HG02623 (cell line): ENCODE measurements around the gene HERPUD1.
"Not testable (repeated sequence)": the region's sequence is repeated elsewhere in the genome, so short reads cannot be mapped to it uniquely, and the experiment has no call there.

Source experiments
- ATAC-seq: cut with Tn5 transposase; IDR thresholded peaks from one replicate; pipeline ENCODE4 v1.9.1; 2021; ENCODE audit warnings: moderate library complexity; ENCODE audit not compliant: unreplicated experiment

HERPUD1 gene, protein sequence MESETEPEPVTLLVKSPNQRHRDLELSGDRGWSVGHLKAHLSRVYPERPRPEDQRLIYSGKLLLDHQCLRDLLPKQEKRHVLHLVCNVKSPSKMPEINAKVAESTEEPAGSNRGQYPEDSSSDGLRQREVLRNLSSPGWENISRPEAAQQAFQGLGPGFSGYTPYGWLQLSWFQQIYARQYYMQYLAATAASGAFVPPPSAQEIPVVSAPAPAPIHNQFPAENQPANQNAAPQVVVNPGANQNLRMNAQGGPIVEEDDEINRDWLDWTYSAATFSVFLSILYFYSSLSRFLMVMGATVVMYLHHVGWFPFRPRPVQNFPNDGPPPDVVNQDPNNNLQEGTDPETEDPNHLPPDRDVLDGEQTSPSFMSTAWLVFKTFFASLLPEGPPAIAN

GRCh38 chr16:56931892-56932720, at the start of gene HERPUD1:
Gene HERPUD1 (plus strand): TSS chr16:56932142. CDS start chr16:56932245, 103 bp downstream.
- ATAC-seq: peak; percentile 87

DNA sequence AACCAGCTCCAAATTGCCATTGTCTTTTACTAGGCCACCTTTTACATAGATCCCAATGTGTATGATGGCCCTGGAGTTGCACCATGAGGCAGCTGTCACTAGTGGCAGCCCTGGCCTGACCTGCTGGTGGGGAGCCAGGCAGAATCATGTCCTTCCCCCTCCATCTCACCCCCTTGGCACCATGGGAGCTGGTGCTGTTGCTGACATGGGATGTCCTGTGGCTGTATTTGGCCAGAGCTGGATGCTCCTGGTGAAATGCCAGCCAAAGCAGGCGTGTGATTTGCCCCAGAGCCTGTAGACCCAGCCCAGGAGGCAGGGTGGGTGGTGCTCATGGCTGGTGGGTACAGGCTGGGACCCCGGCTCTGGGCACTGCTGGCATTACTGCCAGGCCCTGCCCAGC, 48.4 kb upstream of the HERPUD1 start:
- ATAC-seq: no peak

- ATAC-seq: no peak
Measured at GRCh38 chr16:56884026-56884582, 47.8 kb upstream of the HERPUD1 start.

GRCh38 chr16:56884929-56885328, 47.0 kb upstream of the HERPUD1 start:
- not testable (repeated sequence) for ATAC-seq

DNA sequence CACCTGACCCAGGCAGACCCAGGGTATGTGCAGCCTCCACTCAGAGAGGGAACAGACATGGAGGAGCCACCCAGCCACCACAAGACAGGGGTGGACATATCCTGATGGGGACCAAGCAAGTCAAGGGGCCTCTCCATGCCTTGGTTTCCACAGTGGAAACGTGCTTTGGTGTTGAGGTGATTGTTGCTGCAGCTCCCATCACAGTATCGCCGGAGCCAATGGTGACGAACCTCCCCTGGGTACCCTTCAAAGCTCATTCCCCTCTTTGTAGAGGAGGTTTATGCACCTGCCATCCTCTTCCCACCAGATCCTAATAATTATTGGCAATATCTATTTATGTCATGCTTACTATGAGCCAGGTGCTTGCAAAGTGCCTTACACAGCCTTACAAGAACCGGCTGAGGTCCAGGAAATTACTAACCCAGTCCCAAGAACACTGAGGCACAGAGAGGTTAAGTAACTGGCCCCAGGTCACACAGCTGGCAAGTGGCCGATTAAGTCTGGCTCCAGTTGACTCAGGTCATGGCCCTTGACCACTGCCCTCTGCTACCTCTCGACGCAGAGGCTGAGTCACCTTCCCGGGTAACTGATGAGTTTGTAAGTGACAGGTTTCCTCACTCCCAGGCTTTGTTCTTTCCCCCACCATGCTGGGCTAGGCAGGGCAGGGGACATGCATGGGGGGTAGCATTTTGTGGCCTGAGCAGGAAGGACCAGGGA, 46.3 kb upstream of the HERPUD1 start:
- ATAC-seq: no peak

DNA sequence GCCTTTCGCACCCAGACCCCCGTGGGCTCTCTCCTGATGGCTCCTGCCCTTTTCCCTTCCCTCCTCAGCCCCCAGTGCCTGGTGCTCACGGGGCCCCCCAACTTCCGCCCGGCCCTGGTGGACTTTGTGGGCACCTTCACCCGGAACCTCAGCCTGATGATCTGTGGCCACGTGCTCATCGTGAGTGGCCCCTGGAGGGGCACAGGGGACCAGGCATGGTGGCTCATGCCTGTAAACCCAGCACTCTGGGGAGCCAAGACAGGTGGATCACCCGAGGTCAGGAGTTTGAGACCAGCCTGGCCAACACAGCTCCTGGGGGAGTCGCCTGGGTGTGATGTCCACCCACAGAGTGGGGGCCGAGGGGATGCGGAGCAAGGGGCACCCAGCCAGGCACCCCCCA, 45.6 kb upstream of the HERPUD1 start:
- no peak for ATAC-seq

GRCh38 chr16:56886826-56887225, 45.1 kb upstream of the HERPUD1 start:
- ATAC-seq: no peak

DNA sequence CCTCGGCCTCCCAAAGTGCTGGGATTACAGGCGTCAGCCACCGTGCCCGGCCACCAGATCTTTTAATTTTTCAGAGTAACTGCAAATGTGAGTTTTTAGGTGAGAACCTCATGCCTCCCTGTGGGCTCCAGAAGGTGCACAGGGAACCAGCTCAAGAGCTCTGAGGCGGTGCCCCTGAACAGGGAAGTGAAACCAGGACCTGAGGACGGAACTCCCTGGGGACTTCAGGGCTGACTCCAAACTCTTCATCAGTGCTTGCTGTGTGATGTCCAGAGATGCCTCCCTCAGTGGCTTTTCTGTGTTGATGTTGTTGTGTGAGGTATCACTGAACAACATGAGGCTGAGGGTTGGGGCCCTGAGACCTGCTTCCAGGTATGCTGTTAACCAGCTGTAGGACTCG, 43.1 kb upstream of the HERPUD1 start:
- peak; percentile 53 for ATAC-seq

GRCh38 chr16:56889206-56889605, 42.7 kb upstream of the HERPUD1 start:
- ATAC-seq: no peak

DNA sequence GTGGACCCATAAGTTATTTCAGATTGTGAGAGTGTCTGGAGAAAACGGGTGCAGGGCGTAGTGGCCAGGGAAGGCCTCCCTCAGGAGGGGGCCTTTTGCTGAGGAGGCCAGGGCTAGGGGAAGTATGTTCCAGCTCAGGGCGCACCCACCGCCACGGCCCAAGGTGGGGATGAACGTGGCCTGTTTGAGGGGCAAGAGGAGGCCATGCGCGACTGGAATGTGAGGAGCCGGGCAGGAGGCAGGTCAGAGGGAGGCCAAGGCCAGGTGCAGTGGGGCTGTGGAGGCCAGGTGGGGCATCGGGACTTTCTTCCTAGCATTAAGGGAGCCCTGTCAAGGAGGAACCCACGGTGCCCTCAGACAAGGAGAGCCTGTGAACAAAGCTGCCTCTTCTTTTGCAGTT, 40.3 kb upstream of the HERPUD1 start:
- no peak for ATAC-seq

GRCh38 chr16:56892705-56893104, 39.2 kb upstream of the HERPUD1 start:
- ATAC-seq: no peak

GRCh38 chr16:56894331-56894917, 37.5 kb upstream of the HERPUD1 start:
- no peak for ATAC-seq

- ATAC-seq: no peak
Measured at GRCh38 chr16:56895813-56896212, 36.1 kb upstream of the HERPUD1 start.

DNA sequence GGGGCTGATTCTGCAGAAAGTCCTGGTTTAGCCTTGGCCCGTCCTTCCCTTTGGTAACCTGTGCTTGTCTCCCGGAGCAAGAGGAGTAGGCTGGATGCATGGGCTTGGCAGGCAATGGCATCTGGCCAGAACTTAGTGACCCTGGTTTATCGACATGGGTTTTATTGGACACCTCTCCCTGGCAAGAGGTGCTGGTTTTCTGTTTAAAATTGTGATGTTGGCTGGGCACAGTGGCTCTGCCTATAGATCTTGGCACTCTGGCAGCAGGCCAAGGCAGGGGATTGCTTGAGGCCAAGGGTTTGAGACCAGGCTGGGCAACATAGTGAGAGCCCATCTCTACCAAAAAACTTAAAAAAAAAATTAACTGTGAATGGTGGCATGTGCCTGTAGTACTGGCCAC, 35.7 kb upstream of the HERPUD1 start:
- no peak for ATAC-seq

DNA sequence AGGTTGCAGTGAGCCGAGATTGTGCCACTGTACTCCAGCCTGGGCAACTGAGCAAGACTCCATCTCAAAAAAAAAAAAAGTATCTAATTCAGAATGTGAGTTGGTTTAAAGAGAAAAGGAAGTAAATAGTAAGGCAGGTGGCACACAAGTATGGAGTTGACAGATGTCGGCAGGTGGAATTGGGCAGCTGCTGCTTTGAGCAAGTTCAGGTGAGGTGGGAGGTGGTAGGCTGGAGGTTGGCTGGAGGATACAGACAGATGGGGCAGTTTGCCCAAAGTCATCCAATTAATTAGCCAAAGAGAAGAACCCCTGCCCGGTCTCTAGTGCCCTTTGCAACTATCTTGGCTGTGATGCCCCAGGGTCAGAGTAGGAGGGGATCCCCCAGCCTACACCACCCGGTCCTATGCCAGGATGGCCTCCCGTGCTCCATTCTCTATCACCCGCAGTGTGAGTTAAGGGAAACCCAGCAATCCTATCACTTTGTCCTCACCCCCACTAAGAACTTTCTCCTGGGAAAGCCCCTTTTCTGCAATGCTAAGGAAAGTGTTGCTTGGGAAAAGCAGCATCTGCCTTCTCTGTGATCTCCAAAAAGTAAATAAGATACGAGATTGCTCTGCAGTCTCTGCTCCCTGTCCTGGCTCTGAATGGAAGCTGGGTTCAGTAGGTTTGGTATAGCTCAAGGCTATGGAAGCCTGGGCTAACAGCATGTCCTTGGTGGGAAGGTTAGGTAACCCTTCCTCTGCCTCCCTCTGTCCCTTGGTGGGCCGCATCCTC, 34.7 kb upstream of the HERPUD1 start:
- no peak for ATAC-seq

DNA sequence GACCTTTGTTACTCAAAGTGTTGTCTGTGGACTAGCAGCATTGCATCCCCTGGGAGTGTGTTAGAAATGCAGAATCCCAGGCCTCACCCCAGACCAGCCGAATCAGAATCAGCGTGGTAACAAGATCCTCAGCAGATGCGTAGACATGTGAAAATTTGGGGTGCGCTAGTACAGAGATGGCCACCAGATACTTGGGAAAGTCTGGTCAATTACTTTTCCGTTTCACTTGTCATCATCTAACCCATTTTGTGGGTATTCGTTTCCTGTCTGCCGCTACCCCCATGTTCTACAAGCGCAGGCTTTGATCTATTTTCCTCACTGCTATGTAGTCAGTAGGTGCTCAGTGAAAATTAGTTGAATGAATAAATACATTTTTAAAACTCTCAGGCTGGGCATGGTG, 33.1 kb upstream of the HERPUD1 start:
- no peak for ATAC-seq

GRCh38 chr16:56903866-56904265, 28.1 kb upstream of the HERPUD1 start:
- no peak for ATAC-seq

- ATAC-seq: no peak
Measured at GRCh38 chr16:56907401-56907800, 24.5 kb upstream of the HERPUD1 start.

DNA sequence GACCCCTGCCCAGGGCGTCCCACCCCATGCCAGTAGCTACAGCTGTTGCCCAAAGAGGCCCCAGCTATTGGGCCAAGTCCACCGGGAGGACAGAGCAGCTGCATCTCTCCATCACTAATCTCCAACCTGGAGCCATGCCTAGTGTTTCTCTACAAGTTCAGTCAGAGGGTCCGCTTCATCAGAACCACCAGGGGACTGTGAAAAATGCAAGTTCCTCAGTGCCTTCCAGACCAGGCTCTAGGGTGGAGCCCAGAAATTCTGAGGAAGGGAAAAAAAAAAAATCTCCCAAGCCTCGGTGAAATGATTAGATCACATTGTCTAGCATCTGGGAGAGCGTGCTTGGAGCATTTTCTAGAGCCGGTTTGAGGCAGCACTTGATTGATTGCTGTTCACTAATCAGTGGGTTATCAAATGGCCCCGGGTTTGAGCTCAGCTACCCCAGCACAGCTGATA, 22.4 kb upstream of the HERPUD1 start:
- ATAC-seq: no peak

- no peak for ATAC-seq
Measured at GRCh38 chr16:56910112-56910511, 21.8 kb upstream of the HERPUD1 start.
